Measurements from ENCODE around the gene AGL. TPM values are rescaled to one million over a fixed set of nuclear protein-coding genes. Genes with fewer than 3 reads are reported as not detected.
A peak's percentile ranks its signal among the peaks of the same experiment; 100 is the strongest.

AGL gene
- total and polyA plus RNA-seq, 2 of the 13 experiments (the other 11 are each of a cell fraction or from before 2014, with no cell fraction given), result 4.3 to 13.1 TPM

- TF ChIP-seq ZBTB42 (CRISPR knock-in tag; IDR thresholded peaks at IDR 0.05), result peak; percentile 76
- peak; percentile 69; the same call in 1 of the 2 replicates for TF ChIP-seq SATB2 (CRISPR knock-in tag; IDR thresholded peaks at IDR 0.05)
- TF ChIP-seq ZNF567 (CRISPR knock-in tag; IDR thresholded peaks at IDR 0.05; ENCODE audit: borderline replicate concordance), result no peak; the same call in 1 of the 2 replicates
- peak; percentile 98 for TF ChIP-seq PHF20 (CRISPR knock-in tag; IDR thresholded peaks at IDR 0.05)
- peak; percentile 94; the same call in 1 of the 2 replicates for TF ChIP-seq ZNF232 (CRISPR knock-in tag; IDR thresholded peaks at IDR 0.05; ENCODE audit: borderline replicate concordance)
- TF ChIP-seq LCORL (IDR thresholded peaks at IDR 0.05), result no peak
- peak; percentile 95 for TF ChIP-seq LCORL (CRISPR knock-in tag; IDR thresholded peaks at IDR 0.05)
- TF ChIP-seq ZNF800 (CRISPR knock-in tag; IDR thresholded peaks at IDR 0.05), result peak; percentile 84
- TF ChIP-seq ZNF160 (CRISPR knock-in tag; IDR thresholded peaks at IDR 0.05), result peak; percentile 95
- TF ChIP-seq HNRNPLL (IDR thresholded peaks at IDR 0.05; ENCODE audit: low read depth, low read length, poor library complexity, severe bottlenecking), result peak; percentile 96
- no peak for TF ChIP-seq RORA (CRISPR knock-in tag; IDR thresholded peaks at IDR 0.05)
- 0 out of 2 replicates have a peak, but pooled peaks have one; percentile 61 for TF ChIP-seq ZMYM2 (CRISPR knock-in tag; IDR thresholded peaks at IDR 0.05)
- TF ChIP-seq ZNF205 (CRISPR knock-in tag; IDR thresholded peaks at IDR 0.05), result peak; percentile 96
- peak; percentile 99 for TF ChIP-seq ZNF788 (CRISPR knock-in tag; IDR thresholded peaks at IDR 0.05; ENCODE audit: borderline replicate concordance)
- TF ChIP-seq PTBP1 (IDR thresholded peaks at IDR 0.05; ENCODE audit: low read depth, low read length, poor library complexity, severe bottlenecking), result no peak
- peak; percentile 74; the same call in 1 of the 2 replicates for TF ChIP-seq REXO4 (CRISPR knock-in tag; IDR thresholded peaks at IDR 0.05; ENCODE audit: borderline replicate concordance)
- peak; percentile 94; the same call in 1 of the 2 replicates for TF ChIP-seq ZFP90 (CRISPR knock-in tag; IDR thresholded peaks at IDR 0.05; ENCODE audit: borderline replicate concordance)
- no peak for TF ChIP-seq NFE2 (CRISPR knock-in tag; IDR thresholded peaks at IDR 0.05)
- no peak for TF ChIP-seq MIER2 (CRISPR knock-in tag; IDR thresholded peaks at IDR 0.05)
- peak; percentile 98 for TF ChIP-seq FOXC1 (CRISPR knock-in tag; IDR thresholded peaks at IDR 0.05; ENCODE audit: borderline replicate concordance)
- TF ChIP-seq ELF1 (CRISPR knock-in tag; IDR thresholded peaks at IDR 0.05), result peak; percentile 98
- no peak for TF ChIP-seq PLSCR1 (CRISPR knock-in tag; IDR thresholded peaks at IDR 0.05; ENCODE audit: borderline replicate concordance)
- peak; percentile 71; the same call in 1 of the 2 replicates for TF ChIP-seq TFAP4 (IDR thresholded peaks at IDR 0.05; ENCODE audit: borderline replicate concordance, low read depth)
- TF ChIP-seq ELF3 (CRISPR knock-in tag; IDR thresholded peaks at IDR 0.05), result peak; percentile 98
- TF ChIP-seq ATF1 (CRISPR knock-in tag; IDR thresholded peaks at IDR 0.05), result no peak
- TF ChIP-seq RAD21 (CRISPR knock-in tag; IDR thresholded peaks at IDR 0.05), result peak; percentile 63
- TF ChIP-seq ZSCAN12 (CRISPR knock-in tag; IDR thresholded peaks at IDR 0.05), result no peak
These were observed 119.8 kb downstream of the AGL start, which contains the start of gene SLC35A3 (continued) for GRCh38 chr1:99969729-99970621.

Data from HepG2 (cell line).